Umbilical cord (tissue), 1 donor: ENCODE results near the gene IL31RA. TPM values are rescaled to one million over a fixed set of nuclear protein-coding genes. Genes with fewer than 3 reads are reported as not detected.

Experiments
- total RNA-seq: library from RNA; depleted of rRNA; stranded (reverse); fragments of >200 nt; gene quantifications from one replicate; pipeline ENCODE4 v1.2.3, GENCODE V29; 2014; ENCODE audit warnings: low replicate concordance; ENCODE audit not compliant: insufficient read depth

The IL31RA gene
- total RNA-seq, 1 donor from 2014 or later = 0.48 TPM

Other genes with a start within 250 kb of the IL31RA start
- 45.5 TPM for gene SLC38A9, start 139.0 kb upstream of the IL31RA start, total RNA-seq
- 4.1 TPM for gene DDX4, start 113.3 kb upstream of the IL31RA start, total RNA-seq
- gene IL6ST, start 143.6 kb downstream of the IL31RA start, total RNA-seq = 225 TPM